Measurements from ENCODE around the gene PHLDA3.

Gene PHLDA3

GRCh38 chr1:201436393-201436792, 32.6 kb downstream of the PHLDA3 start:
- H3K27me3 ChIP-seq (ENCODE audit: insufficient read depth, low read length): no peaks in the 10 kb centered on the region
- H2AFZ ChIP-seq (ENCODE audit: low read length): no peak overlapping the region
- no peak overlapping the region for H3K4me3 ChIP-seq (ENCODE audit: low read depth, low read length, poor library complexity, severe bottlenecking)
- no peaks in the 10 kb centered on the region for H3F3A ChIP-seq (ENCODE audit: insufficient read depth, low read length)
- peaks cover 7% of the 10 kb centered on the region for H3K9me3 ChIP-seq (ENCODE audit: low read length)
- H3K79me2 ChIP-seq (ENCODE audit: insufficient read depth, low read length): no peaks in the 10 kb centered on the region
- H3K36me3 ChIP-seq (ENCODE audit: insufficient read depth, low read length): no peaks in the 10 kb centered on the region; the same call in 1 of the 2 replicates
- no peak overlapping the region for H3K27ac ChIP-seq (ENCODE audit: low read depth, low read length, poor library complexity, severe bottlenecking)
- H3K9ac ChIP-seq (ENCODE audit: low read length): no peak overlapping the region
- H3K9me2 ChIP-seq (ENCODE audit: low read depth, low read length): no peaks in the 10 kb centered on the region
- no peaks in the 10 kb centered on the region for H4K20me1 ChIP-seq (ENCODE audit: insufficient read depth, low read length)
- no peak for TF ChIP-seq CTCF (IDR thresholded peaks at IDR 0.05; ENCODE audit: low read length)
- no peak for TF ChIP-seq EZH2 (IDR thresholded peaks at IDR 0.05; ENCODE audit: borderline replicate concordance, low read length)
- H3K4me2 ChIP-seq (ENCODE audit: low read length): no peak overlapping the region
- H3K4me1 ChIP-seq (ENCODE audit: insufficient read depth, low read length, severe bottlenecking): no peaks in the 10 kb centered on the region

GRCh38 chr1:201434266-201434665, 34.7 kb downstream of the PHLDA3 start:
- Histone ChIP-seq H3K27me3 (ENCODE audit: insufficient read depth, low read length) (no peaks in the 10 kb centered on the region), H3K4me3 (ENCODE audit: low read depth, low read length, poor library complexity, severe bottlenecking) (no peak overlapping the region), H4K20me1 (ENCODE audit: insufficient read depth, low read length) (no peaks in the 10 kb centered on the region), H3K9me2 (ENCODE audit: low read depth, low read length) (no peaks in the 10 kb centered on the region), H3K79me2 (ENCODE audit: insufficient read depth, low read length) (no peaks in the 10 kb centered on the region), H3F3A (ENCODE audit: insufficient read depth, low read length) (no peaks in the 10 kb centered on the region), H2AFZ (ENCODE audit: low read length) (no peak overlapping the region), H3K4me2 (ENCODE audit: low read length) (no peak overlapping the region), H3K36me3 (ENCODE audit: insufficient read depth, low read length) (no peaks in the 10 kb centered on the region), H3K4me1 (ENCODE audit: insufficient read depth, low read length, severe bottlenecking) (no peaks in the 10 kb centered on the region), H3K9me3 (ENCODE audit: low read length) (no peaks in the 10 kb centered on the region), H3K9ac (ENCODE audit: low read length) (no peak overlapping the region), H3K27ac (ENCODE audit: low read depth, low read length, poor library complexity, severe bottlenecking) (no peak overlapping the region)
- no peak for TF ChIP-seq EZH2 (IDR thresholded peaks at IDR 0.05; ENCODE audit: borderline replicate concordance, low read length)
- no peak for TF ChIP-seq CTCF (IDR thresholded peaks at IDR 0.05; ENCODE audit: low read length)

- Histone ChIP-seq H3K4me1 (ENCODE audit: insufficient read depth, low read length, severe bottlenecking) (no peaks in the 10 kb centered on the region), H4K20me1 (ENCODE audit: insufficient read depth, low read length) (no peaks in the 10 kb centered on the region), H3K79me2 (ENCODE audit: insufficient read depth, low read length) (no peaks in the 10 kb centered on the region), H2AFZ (ENCODE audit: low read length) (no peak overlapping the region), H3F3A (ENCODE audit: insufficient read depth, low read length) (no peaks in the 10 kb centered on the region), H3K27ac (ENCODE audit: low read depth, low read length, poor library complexity, severe bottlenecking) (no peak overlapping the region), H3K9me2 (ENCODE audit: low read depth, low read length) (no peaks in the 10 kb centered on the region), H3K4me2 (ENCODE audit: low read length) (no peak overlapping the region), H3K9me3 (ENCODE audit: low read length) (no peaks in the 10 kb centered on the region), H3K4me3 (ENCODE audit: low read depth, low read length, poor library complexity, severe bottlenecking) (no peak overlapping the region), H3K27me3 (ENCODE audit: insufficient read depth, low read length) (no peaks in the 10 kb centered on the region), H3K36me3 (ENCODE audit: insufficient read depth, low read length) (no peaks in the 10 kb centered on the region), H3K9ac (ENCODE audit: low read length) (no peak overlapping the region)
- TF ChIP-seq EZH2 (IDR thresholded peaks at IDR 0.05; ENCODE audit: borderline replicate concordance, low read length): no peak
- no peak for TF ChIP-seq CTCF (IDR thresholded peaks at IDR 0.05; ENCODE audit: low read length)
These were observed 35.4 kb downstream of the PHLDA3 start for GRCh38 chr1:201433609-201434008.
